MV-4-11 (cell line): ENCODE results near the gene RAPGEF2.
"Not testable (repeated sequence)": the region's sequence is repeated elsewhere in the genome, so short reads cannot be mapped to it uniquely, and the experiment has no call there.

Experiments used
- DNase-seq: peaks from one replicate; lab custom pipeline; 2025; lab: John Stamatoyannopoulos, UW

Gene RAPGEF2

DNA sequence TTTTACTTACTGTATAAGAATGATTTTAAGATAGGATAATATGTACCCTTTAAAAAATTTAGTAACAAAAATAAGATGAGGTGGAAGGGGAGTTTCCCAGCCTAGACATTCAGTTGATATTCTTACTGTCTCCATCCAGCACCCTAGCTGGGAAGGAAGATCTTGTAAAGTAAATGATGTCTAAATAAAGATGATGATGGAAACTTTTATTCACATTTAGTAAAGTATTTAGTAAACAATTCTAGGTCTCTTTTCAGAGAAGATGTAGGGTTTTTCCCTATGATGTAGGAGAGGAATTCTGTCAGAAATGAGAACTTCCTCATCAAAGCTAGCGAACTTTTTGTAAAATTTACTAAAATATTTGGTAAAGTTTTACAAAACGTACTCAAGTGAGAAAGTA, 136.8 kb downstream of the RAPGEF2 start:
- no peak for DNase-seq

DNA sequence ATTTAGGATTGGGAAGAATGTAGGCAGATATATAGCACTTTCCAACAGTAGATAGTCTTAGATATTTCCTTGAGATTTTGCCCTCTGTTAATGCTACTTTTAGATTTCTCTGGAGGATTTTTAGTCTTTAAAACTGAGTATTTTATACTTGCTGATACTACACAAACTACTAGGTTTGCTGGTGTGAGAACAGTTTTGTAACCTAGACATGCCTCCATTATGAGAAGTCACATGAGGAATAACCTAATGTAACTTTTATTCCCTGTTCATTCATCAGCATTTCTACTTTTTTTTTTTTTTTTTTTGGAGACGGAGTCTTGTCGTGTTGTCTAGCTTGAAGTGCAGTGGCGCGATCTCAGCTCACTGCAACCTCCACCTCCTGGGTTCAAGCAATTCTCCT, 137.2 kb downstream of the RAPGEF2 start:
- no peak for DNase-seq

DNA sequence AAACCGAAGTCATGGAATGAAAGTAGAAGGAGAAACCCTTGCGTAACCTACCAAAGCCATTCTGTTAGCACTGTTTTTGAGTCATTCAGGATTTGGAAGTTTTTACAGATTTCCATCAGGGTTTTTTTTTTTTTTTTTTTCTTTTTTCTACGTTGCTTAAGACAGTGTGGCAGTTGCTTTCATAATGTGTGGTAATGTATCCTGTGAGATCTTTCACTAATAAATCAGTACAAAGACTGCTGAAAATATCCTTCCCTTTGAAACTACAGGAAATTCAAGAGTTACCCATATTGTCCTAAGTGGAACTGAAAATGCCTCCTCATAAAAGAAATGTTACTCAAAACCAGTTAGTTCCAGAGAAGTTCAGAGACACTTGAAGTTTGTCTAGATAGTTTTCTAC, 137.8 kb downstream of the RAPGEF2 start:
- DNase-seq = peak; percentile 95

DNA sequence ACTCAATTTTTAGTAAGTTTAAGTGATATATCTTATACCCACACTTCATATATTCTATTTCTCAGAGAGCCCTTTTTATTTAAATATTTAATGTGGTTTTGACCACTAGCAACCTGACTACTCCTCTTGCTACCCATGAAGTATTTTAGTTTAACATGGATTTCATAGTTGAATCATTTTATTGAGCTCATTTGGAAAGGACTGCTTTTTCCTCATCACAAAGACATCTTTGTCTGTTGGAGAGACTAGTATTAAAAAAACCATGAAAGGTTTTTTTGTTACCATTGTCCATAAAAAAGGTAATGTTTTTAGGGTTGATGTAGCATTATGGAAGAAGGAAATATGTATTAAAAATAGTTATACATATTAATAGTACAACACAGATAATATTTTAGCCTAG, 139.5 kb downstream of the RAPGEF2 start:
- no peak for DNase-seq

DNA sequence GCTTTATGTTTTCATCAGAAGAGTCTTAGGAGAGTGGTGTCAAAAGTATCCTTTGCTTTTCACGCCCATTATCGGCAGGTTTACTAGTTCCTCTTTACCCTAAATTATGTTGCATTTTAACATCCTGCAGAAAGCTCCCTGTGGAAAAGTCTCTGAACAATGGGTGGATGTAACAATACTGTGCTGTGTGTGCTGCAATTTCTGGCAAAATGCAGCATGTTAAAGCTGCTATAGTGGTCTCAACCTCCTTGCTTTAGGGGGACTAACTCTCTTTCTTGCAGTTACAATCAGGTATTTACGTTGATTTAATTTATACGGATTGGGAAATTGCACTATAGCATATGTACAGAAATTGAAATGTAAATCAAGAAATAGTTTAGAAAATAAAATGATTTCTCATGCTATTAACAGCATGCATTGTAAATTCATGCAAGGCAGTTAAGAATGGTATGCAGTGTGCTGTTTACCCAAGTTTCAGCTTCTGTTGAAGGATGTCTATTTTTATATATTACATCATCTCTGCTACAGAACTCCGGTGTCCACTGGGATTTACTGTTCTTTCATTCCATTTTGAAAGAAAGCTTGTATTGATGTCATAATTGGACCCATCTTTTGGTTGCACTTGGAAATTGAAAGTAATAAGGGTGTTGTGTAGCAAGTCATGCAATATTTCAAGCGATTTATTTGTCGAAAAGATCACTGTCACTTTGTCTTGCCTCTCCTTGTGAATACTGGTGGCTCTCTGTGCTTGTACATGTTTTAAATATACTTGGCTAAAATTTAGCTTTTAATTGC, 145.7 kb downstream of the RAPGEF2 start:
- peak; percentile 74 for DNase-seq

DNA sequence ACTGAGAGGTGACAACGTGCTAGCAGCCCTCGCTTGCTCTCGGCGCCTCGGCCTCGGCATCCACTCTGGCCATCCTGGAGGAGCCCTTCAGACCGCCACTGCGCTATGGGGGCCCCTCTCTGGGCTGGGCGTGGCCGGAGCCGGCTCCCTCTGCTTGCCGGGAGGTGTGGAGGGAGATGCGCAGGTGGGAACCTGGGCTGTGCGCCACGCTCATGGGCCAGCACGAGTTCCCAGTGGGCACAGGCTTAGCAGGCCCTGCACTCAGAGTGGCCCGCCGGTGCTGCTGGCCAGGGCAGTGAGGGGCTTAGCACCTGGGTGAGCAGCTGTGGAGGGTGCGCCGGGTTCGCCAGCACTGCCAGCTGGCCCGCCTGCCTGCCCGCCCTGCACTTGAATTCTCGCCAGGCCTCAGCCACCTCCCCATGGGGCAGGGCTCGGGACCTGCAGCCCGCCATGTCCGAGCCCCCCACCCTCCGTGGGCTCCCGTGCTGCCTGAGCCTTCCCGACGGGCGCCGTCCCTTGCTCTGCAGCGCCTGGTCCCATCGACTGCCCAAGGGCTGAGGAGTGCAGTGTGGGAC, 148.0 kb downstream of the RAPGEF2 start:
- no peak for DNase-seq

DNA sequence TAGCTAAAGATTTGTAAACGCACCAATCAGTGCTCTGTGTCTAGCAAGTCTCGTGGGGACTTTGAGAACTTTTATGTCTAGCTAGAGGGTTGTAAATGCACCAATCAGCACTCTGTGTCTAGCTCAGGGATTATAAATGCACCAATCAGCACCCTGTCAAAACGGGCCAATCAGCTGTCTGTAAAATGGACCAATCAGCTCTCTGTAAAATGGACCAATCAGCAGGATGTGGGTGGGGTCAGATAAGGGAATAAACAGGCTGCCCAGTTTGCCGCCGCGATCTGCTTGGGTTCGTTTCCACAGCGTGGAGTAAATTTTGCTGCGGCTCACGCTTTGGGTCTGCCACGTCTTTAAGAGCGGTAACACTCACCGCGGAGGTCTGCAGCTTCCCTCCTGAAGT, 148.7 kb downstream of the RAPGEF2 start:
- DNase-seq = not testable (repeated sequence)

DNA sequence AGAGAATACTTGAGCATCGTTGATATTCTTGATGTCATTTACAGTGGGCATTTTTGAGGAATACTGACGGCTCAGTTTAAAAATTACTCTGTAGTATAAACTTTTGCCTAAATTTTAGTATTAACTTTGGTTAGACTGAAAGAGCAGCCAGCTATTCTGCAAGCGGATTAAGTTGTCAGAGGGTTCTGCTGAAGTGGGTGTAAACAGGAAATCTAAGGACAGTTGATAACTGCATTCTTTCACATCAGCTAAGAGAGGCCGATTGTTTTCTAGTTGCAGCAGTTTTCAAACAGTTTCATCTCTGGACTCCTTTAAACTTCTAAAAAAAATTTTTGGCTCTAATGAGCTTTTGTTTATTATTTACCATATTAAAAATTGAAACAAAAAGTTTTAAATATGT, 149.6 kb downstream of the RAPGEF2 start:
- DNase-seq = no peak

DNA sequence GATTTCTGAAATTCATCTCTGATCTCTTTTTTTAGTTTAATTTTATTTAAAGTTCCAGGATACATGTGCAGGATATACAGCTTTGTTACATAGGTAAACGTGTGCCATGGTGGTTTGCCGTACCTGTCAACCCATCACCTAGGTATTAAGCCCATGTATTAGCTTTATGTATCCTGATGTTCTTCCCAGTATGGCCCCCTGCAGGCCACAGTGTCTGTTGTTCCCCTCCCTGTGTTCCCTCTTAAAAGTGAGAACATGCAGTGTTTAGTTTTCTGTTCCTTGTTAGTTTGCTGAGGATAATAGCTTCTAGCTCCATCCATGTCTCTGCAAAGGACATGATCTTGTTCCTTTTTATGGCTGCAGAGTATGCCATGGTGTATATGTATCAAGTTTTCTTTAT, 153.2 kb downstream of the RAPGEF2 start:
- DNase-seq = no peak

DNA sequence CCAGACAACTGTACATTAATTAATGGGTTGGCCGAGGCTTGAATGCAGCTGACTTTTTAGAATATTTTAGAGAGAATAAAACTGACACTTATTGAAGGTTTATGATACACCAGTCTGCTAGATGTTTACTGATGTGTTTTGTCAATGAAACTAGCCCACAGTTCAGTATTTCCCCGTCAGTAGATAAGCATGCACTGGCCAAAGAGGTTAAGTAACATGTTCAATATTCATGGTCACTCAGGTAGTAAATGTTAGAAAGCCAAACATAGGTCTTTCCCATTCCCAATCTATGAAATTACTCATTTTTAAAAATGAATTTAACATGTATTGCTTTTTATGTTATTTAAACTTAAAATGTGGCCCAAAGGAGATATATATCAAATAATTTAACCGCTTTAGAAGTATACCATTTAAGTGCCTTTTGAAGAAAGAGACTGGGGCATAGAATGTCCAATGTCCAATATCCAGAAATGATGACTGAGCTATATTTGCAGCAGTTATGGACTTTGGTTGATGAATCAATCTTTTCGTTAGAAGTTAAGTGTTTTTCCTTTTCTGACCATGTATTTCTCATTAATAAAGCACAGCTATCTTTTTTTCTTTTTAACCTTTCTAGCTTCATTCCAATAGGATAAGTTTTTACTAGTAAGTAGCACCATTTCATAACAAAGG, 156.1 kb downstream of the RAPGEF2 start:
- no peak for DNase-seq

DNA sequence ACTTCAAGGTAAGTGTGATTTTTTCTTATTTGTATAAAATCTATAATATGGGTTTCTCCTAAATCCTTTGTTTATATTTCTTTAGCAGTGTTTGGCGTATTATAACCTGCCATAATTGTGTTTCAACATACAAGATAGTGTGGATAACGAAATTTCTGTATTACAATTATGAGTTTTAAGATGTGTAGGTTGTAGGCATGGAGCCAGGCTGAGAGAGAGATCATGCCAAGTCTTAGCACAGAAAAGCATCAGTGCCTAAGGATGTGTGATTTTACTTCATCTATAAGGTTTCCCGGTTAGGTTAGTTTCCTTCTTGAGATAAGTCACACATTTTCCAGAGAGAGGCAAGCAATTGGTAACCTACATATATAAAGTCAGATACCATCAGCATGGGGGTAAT, 161.2 kb downstream of the RAPGEF2 start:
- DNase-seq = no peak

DNA sequence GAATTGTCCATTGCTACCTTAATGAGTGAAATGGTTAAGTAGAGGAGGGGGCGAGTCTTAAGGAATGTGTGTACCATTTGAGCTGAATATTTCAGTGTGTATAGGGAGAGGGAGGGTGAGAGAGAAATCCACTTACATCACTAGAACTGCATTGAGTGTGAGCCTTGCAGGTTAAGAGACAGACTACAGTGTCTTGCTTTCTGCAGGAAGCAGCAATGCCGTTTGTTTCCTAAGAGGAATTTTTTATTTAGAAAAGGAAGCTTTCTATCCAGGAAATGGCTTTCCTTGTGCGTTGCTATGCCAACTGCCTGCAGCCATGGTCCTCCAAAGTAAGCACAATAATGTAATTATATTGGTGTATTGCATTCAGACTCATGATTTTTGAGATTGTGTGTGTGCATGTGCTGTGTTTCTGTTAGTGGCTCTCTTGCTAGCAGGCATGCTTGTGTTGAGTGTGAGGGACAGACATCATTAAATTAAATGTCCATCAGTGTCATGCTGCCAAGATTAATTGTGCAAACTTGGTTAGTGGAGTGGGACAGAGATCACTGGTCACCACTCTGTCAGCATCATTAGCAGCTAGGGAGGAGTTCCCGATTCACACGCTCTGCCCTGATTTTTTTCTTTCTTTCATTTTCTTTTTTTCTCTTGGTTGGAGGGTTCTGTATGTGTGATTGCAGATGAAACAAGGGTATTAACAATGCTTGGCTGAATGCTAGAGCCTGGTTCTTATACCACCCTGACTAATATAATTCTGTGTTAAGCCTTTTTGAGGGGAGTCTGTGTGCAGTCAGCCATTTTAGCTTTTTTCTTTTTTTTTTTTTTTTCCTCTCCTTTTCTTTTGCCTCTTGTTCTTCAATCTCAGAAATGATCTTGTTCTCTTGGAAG, 164.3 kb downstream of the RAPGEF2 start:
- no peak for DNase-seq

DNA sequence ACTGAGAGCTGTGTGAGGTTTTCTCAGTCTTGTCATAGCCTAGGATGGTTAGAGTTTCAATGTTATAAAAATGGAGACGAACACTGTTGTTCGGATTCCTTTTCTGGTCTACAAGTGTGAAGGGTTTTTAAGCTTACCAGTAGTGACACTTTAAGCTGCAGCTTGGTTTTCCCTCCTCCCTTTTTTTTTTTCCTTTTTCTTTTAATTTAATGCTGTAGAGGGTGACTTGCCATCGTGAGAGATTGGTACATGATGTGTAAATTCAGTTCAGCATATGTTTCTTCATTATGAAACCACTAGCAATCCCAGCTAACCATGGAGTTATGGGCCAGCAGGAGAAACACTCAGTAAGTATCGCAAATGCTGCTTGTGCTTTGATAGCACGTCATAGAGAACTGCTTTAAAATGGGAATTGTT, 165.0 kb downstream of the RAPGEF2 start:
- DNase-seq = peak; percentile 3

DNA sequence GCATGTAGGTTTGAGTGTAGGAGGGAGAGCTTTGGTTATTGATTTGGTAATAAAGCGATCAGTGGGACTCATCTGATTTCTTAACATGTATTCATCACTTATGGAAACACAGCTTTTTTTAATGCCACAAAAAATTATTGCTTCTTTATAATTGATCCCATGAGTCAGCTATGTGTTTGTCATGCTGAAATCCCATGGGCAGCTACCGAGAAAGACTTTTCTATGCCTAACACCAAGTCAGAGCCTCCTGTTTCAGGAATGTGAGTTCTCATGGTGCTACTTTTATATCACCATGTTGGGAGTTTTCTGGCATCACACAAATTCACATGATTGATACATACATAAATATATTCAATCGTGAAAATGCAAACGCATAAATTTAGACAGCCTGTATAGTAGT, 165.7 kb downstream of the RAPGEF2 start:
- no peak for DNase-seq

DNA sequence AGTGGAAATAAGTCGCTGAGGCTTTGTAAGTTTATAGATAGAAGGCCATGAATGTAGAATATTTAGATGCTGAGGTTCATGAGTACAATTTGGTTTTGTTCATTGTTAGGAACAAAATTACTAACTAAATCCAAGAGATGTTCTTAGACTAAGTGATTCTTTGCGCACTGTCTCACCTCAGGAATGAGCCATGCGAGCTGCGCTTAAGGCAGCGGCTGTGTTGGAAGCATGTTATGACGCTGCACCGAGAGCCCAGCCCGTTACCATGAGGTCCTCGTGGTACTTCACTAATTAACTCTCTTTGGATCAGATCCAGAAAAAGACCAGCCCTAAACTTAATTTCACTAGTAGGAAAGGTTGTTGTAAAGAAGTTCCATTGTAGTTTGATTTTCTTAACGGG, 166.2 kb downstream of the RAPGEF2 start:
- DNase-seq = no peak

DNA sequence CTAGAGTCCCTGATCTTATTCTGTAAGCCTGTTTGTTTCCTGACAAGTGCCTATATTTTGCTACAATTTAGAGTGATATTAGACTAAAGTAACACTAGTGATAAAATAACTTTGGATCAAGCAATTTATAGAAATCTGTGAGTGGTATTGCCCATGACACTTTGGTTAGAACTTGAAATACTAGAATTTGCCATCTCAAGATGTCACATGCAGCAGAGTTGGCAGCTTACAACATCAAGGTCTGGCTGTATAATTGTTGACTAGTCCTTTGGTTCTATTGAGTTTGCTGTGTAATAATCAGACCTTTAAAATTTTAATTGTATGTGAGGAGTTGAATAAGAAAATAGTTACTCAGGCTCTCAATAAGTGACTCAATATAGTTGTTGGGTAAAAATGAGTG, 167.1 kb downstream of the RAPGEF2 start:
- no peak for DNase-seq

DNA sequence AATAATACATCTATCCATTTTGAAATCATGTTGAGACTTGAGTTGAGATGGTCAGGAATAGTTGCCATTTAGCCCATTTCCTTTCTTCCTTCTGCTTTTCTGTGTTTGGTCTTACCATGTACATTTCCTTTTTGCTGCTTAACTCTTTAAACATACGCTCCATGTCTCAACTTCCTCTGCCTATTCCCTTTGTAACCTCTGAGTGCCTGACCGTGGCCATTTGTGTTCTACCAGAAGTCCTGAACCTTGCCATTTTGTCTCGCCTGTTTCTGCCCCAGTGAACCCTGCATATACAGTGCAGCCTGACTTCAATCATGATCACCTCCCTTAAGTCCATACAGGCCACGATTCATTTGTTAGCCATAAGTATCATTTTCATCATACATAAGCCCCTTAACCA, 169.0 kb downstream of the RAPGEF2 start:
- DNase-seq = peak; percentile 81

DNA sequence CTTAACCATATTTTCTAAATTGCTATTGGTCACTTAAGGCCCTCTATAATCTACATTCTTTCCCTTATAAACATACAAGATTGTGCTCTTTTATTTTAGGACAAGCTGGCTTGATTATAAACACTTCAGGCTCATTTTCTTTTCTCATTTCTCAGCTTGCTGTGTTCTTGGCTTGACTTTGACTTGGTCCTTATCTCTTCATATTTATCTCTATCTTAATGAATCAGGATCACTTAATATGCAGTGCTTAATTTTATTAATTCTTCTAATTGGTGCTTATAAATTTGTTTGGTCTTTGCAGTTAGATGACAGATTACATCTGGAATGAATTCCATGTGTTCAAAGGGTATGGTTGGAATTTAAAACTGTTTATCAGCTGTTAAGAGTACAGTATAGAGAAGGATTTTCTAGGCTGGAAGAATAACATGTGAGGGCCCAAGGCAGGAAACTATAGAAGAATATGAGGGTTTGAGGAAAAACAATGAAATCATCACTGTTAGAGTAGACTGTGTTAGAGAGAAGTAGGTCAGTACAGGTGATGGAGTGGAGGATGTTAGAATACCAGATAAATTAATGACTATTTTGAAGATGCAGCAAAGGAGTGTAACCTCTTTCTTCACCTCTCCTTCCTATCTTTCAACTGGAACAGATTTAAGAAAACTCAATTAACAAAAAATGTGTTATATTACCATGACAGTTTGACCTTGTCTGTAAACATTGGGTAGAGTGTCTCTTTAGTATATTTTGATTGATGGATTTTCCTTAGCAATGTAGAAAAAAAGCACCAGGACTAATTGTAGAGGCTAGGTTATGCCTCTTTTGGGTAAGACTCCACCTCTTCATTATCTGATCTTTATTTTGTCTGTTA, 169.6 kb downstream of the RAPGEF2 start:
- DNase-seq = no peak

DNA sequence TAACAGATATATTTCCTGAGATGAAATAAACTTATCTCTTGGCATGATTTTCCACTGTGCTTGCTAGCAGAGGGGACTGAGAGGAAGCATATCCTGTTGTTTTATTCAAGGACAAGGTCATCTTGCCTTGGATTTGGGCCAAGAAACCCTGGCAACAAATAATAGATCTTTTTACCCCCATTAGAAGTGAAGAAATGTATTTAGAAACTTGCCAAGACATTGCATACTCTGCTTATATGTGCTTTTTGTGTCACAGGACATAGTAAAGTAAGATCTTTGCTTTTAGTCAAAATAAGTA, 170.2 kb downstream of the RAPGEF2 start:
- no peak for DNase-seq

DNA sequence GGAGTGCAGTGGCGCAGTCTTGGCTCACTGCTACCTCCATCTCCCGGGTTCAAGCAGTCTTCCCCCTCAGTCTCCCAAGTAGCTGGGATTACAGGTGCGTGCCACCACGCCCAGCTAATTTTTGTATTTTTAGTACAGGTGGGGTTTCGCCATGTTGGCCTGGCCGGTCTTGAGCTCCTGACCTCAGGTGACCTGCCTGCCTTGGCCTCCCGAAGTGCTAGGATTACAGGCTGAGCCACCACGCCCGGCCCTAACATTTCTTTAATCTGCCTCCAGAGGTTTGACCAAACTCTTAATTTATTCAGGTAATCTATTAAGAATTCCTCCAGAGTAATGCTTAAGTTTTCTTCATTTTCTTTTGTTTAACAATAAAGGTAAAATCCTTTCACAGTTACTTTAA, 171.0 kb downstream of the RAPGEF2 start:
- no peak for DNase-seq

DNA sequence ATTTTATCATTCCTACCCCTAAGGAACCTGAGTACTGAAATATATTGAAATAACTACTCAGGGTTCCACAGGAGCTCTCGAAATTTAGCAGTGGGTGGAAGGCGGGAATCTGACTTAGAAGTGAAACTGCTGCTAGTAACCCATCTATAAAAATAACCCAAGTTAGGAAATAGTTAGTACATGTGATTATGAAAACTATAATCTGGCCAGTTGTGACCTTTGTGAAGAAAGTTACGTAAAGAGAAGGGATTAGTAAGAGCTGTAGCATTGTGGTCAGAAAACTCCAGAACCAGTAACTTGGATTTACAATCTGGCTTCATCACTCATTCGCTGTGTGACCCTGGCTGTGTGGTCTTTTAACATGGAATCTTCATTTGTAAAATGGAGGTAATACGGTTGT, 175.5 kb downstream of the RAPGEF2 start:
- DNase-seq = peak; percentile 95

DNA sequence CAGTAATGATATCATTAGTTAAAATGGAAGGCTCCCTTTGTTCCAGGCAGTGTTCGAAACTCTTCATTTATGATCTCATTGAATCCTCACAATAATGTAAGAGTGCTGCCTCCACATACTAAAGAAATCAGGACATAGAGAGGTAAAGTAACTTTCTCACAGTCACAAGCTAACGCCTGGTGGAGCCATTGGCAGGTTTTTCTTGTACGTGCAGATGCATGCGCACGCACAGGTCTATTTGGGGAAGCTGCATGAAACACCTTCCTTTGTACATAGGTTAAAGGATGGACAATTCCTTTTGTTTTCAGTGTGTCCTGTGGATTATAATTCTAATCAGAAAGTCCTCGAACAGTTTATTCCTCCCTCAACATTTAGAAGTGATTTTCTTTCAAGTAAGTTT, 176.2 kb downstream of the RAPGEF2 start:
- DNase-seq = no peak
